HEK293T (cell line): ENCODE measurements around the gene KXD1.

Source experiments
- CTCF ChIA-PET: fragments of 350-600 bp; formaldehyde crosslinking; extraction: SDS; loops from one replicate; lab custom pipeline; 2021; ENCODE audit warnings: antibody characterized with exemption, inconsistent platforms; lab: Yijun Ruan, JAX
- POLR2A ChIA-PET: fragments of 350-600 bp; formaldehyde crosslinking; extraction: SDS; loops from one replicate; lab custom pipeline; 2020; ENCODE audit warnings: antibody characterized with exemption, inconsistent platforms; lab: Yijun Ruan, JAX
- DNase-seq: peaks from one replicate; pipeline ENCODE4 v3.0.0; 2012; ENCODE audit warnings: mixed read lengths; ENCODE audit errors: extremely low spot score
- ARNT ChIP-seq: fragments of 450-650 bp; IDR thresholded peaks from 2 replicates; pipeline ENCODE4 v1.6.1; 2017; ENCODE audit warnings: mild to moderate bottlenecking
- BHLHE40 ChIP-seq: fragments of 450-650 bp; IDR thresholded peaks from 2 replicates; pipeline ENCODE4 v1.6.1; 2016; ENCODE audit warnings: mild to moderate bottlenecking, moderate library complexity, borderline replicate concordance
- CTBP1 ChIP-seq: fragments of 450-650 bp; IDR thresholded peaks from 2 replicates; pipeline ENCODE4 v1.6.1; 2016; ENCODE audit warnings: borderline replicate concordance
- ELF4 ChIP-seq: fragments of 450-650 bp; IDR thresholded peaks from 2 replicates; pipeline ENCODE4 v1.6.1; 2017; ENCODE audit warnings: antibody characterized with exemption
- FOXA1 ChIP-seq: fragments of 450-650 bp; IDR thresholded peaks from 2 replicates; pipeline ENCODE4 v1.6.1; 2016; ENCODE audit warnings: mild to moderate bottlenecking
- FOXK2 ChIP-seq: fragments of 450-650 bp; IDR thresholded peaks from 2 replicates; pipeline ENCODE4 v1.6.1; 2016; ENCODE audit warnings: mild to moderate bottlenecking
- FOXM1 ChIP-seq: fragments of 450-650 bp; IDR thresholded peaks from 2 replicates; pipeline ENCODE4 v1.6.1; 2017; ENCODE audit warnings: mild to moderate bottlenecking, borderline replicate concordance
- HDGF ChIP-seq: fragments of 450-650 bp; IDR thresholded peaks from 2 replicates; pipeline ENCODE4 v1.6.1; 2017; ENCODE audit warnings: antibody characterized with exemption, borderline replicate concordance
- L3MBTL2 ChIP-seq: fragments of 450-650 bp; conservative IDR thresholded peaks from 2 replicates; pipeline ENCODE4 v1.6.1; 2016; ENCODE audit warnings: mild to moderate bottlenecking
- LEF1 ChIP-seq: fragments of 450-650 bp; IDR thresholded peaks from 2 replicates; pipeline ENCODE4 v1.6.1; 2017; ENCODE audit warnings: mild to moderate bottlenecking, borderline replicate concordance
- NFRKB ChIP-seq: fragments of 450-650 bp; IDR thresholded peaks from 2 replicates; pipeline ENCODE4 v1.6.1; 2016; ENCODE audit warnings: mild to moderate bottlenecking, moderate library complexity
- PKNOX1 ChIP-seq: fragments of 450-650 bp; IDR thresholded peaks from 2 replicates; pipeline ENCODE4 v1.6.1; 2016
- SP1 ChIP-seq: fragments of 450-650 bp; IDR thresholded peaks from 2 replicates; pipeline ENCODE4 v1.6.1; 2017
- SUZ12 ChIP-seq: fragments of 450-650 bp; IDR thresholded peaks from 2 replicates; pipeline ENCODE4 v1.6.1; 2016; ENCODE audit warnings: mild to moderate bottlenecking
- TARDBP ChIP-seq: fragments of 450-650 bp; IDR thresholded peaks from 2 replicates; pipeline ENCODE4 v1.6.1; 2016
- ZNF384 ChIP-seq: fragments of 450-650 bp; IDR thresholded peaks from 2 replicates; pipeline ENCODE4 v1.6.1; 2016

The KXD1 gene

GRCh38 chr19:18612772-18613588 is 55.3 kb downstream of the KXD1 start, which contains the start of gene TMEM59L:
Gene TMEM59L (plus strand): TSS chr19:18612870. CDS start chr19:18612959, 89 bp downstream.
- CTCF ChIA-PET, result no interaction called here
- POLR2A ChIA-PET, result no interaction called here

GRCh38 chr19:18613589-18614234 is 56.0 kb downstream of the KXD1 start:
- ChIA-PET POLR2A (no interaction called here), CTCF (no interaction called here)
- DNase-seq, result no peak
- TF ChIP-seq LEF1 (no peak), CTBP1 (no peak), NFRKB (no peak)

More at GRCh38 chr19:18612772-18613588, 55.3 kb downstream of the KXD1 start, which contains the start of gene TMEM59L:
- TF ChIP-seq FOXK2, result no peak
- no peak for TF ChIP-seq CTBP1
- no peak for TF ChIP-seq HDGF
- TF ChIP-seq ZNF384, result no peak
- no peak for TF ChIP-seq LEF1
- no peak for TF ChIP-seq SP1
- no peak for TF ChIP-seq NFRKB
- no peak for TF ChIP-seq FOXM1
- no peak for TF ChIP-seq L3MBTL2
- no peak for DNase-seq

GRCh38 chr19:18616023-18616422 is 58.4 kb downstream of the KXD1 start:
- no peak for TF ChIP-seq NFRKB
- TF ChIP-seq BHLHE40, result no peak
- no peak for TF ChIP-seq HDGF
- TF ChIP-seq FOXM1, result no peak
- TF ChIP-seq SP1, result no peak
- TF ChIP-seq FOXK2, result no peak
- no peak for TF ChIP-seq ELF4
- no peak for TF ChIP-seq CTBP1
- no peak for TF ChIP-seq PKNOX1
- TF ChIP-seq ZNF384, result no peak
- TF ChIP-seq L3MBTL2, result no peak
- TF ChIP-seq ARNT, result no peak
- TF ChIP-seq FOXA1, result no peak
- TF ChIP-seq LEF1, result no peak
- no peak for TF ChIP-seq TARDBP
- no peak for TF ChIP-seq SUZ12
- no peak for DNase-seq
- ChIA-PET POLR2A (no interaction called here), CTCF (no interaction called here)

- DNase-seq, result no peak
- TF ChIP-seq PKNOX1 (no peak), LEF1 (no peak), FOXM1 (no peak)
- POLR2A ChIA-PET, result no interaction called here
- CTCF ChIA-PET, result no interaction called here
Measured at GRCh38 chr19:18617562-18617961, 59.9 kb downstream of the KXD1 start.

GRCh38 chr19:18618236-18618635 is 60.6 kb downstream of the KXD1 start:
- ChIA-PET POLR2A (no interaction called here), CTCF (no interaction called here)
- TF ChIP-seq HDGF, result no peak
- TF ChIP-seq CTBP1, result no peak
- no peak for DNase-seq
